PFSK-1 (cell line): Measurements from ENCODE around the gene RHO.

Experiments
- FOXP2 ChIP-seq: optimal IDR thresholded peaks from 2 replicates; pipeline ENCODE3; 2011; ENCODE audit warnings: borderline replicate concordance, control low read depth, inconsistent platforms; ENCODE audit not compliant: insufficient read depth; ENCODE audit errors: extremely low read length, extremely low read depth
- POLR2AphosphoS5 ChIP-seq: IDR thresholded peaks from 2 replicates; pipeline ENCODE4 v1.6.1; 2012; ENCODE audit warnings: low read depth, mild to moderate bottlenecking, control low read depth, low read length, moderate library complexity
- SIN3A ChIP-seq: IDR thresholded peaks from 2 replicates; pipeline ENCODE4 v1.6.1; 2012; ENCODE audit warnings: mild to moderate bottlenecking, low read length, moderate library complexity, borderline replicate concordance; ENCODE audit not compliant: insufficient read depth
- TAF1 ChIP-seq: IDR thresholded peaks from 2 replicates; pipeline ENCODE4 v1.6.1; 2012; ENCODE audit warnings: low read length, control low read depth, borderline replicate concordance; ENCODE audit not compliant: insufficient read depth
- TF ChIP-seq, protein P1 (sequence below), 2 experiments: IDR thresholded peaks; 2 replicates each; pipeline versions ENCODE4 v1.6.1 to v1.8.0; 2011 to 2012; ENCODE audit warnings: low read depth in 2 of 2, low read length in 2 of 2, control low read depth in 1 of 2, inconsistent platforms in 1 of 2, mild to moderate bottlenecking in 1 of 2, moderate library complexity in 1 of 2; ENCODE audit not compliant: insufficient read depth in 1 of 2

RHO gene

DNA sequence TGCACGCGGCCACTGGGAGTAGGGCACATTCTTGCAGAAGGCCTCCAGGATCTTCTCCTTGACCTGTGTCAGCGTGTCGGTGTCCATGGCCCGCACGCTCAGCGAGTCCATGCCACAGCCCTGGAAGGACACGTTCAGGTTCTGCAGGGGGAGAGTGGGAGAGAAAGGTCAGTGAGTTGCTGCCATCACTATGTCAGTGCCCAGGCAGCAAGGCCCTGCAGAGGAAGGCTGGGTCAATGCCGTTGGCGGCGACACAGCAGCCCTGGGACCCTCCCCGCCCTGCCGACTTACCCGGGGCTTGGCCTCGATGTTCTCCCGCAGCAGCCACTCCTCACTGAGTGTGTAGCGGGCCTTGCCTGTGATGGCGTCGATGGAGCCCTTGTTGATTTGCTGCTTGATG is 34.4 kb downstream of the RHO start:
- no peak for TF ChIP-seq TAF1
- no peak for TF ChIP-seq FOXP2
- TF ChIP-seq POLR2AphosphoS5 = no peak
- no peak for TF ChIP-seq SIN3A
- TF ChIP-seq, protein P1, sequence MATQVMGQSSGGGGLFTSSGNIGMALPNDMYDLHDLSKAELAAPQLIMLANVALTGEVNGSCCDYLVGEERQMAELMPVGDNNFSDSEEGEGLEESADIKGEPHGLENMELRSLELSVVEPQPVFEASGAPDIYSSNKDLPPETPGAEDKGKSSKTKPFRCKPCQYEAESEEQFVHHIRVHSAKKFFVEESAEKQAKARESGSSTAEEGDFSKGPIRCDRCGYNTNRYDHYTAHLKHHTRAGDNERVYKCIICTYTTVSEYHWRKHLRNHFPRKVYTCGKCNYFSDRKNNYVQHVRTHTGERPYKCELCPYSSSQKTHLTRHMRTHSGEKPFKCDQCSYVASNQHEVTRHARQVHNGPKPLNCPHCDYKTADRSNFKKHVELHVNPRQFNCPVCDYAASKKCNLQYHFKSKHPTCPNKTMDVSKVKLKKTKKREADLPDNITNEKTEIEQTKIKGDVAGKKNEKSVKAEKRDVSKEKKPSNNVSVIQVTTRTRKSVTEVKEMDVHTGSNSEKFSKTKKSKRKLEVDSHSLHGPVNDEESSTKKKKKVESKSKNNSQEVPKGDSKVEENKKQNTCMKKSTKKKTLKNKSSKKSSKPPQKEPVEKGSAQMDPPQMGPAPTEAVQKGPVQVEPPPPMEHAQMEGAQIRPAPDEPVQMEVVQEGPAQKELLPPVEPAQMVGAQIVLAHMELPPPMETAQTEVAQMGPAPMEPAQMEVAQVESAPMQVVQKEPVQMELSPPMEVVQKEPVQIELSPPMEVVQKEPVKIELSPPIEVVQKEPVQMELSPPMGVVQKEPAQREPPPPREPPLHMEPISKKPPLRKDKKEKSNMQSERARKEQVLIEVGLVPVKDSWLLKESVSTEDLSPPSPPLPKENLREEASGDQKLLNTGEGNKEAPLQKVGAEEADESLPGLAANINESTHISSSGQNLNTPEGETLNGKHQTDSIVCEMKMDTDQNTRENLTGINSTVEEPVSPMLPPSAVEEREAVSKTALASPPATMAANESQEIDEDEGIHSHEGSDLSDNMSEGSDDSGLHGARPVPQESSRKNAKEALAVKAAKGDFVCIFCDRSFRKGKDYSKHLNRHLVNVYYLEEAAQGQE (IDR thresholded peaks at IDR 0.05; ENCODE audit: insufficient read depth in 1 of 2, low read depth in 2 of 2, low read length in 2 of 2) = no peak

DNA sequence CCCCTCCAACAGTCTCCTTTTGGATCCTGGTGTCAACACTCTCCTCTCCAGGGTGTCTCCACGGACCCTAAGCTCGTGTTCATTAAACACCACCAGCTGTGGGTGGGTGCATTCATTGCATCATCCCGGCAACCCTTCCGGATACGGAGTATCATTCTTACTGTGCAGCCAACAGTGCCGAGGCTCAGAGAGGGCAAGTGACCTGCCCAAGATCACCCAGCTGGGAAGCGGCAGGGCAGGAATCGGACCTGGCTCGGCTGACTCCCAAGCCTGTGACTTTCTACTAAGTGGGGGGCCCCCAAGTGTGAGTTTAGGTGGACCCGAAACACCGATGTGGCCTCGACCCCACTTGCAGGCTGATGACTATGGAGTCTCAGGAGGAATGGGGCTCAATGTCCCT is 34.9 kb downstream of the RHO start:
- TF ChIP-seq, protein P1 (IDR thresholded peaks at IDR 0.05; ENCODE audit: insufficient read depth in 1 of 2, low read depth in 2 of 2, low read length in 2 of 2) = no peak
- no peak for TF ChIP-seq POLR2AphosphoS5
- no peak for TF ChIP-seq TAF1
- TF ChIP-seq FOXP2 = no peak
- TF ChIP-seq SIN3A = no peak

DNA sequence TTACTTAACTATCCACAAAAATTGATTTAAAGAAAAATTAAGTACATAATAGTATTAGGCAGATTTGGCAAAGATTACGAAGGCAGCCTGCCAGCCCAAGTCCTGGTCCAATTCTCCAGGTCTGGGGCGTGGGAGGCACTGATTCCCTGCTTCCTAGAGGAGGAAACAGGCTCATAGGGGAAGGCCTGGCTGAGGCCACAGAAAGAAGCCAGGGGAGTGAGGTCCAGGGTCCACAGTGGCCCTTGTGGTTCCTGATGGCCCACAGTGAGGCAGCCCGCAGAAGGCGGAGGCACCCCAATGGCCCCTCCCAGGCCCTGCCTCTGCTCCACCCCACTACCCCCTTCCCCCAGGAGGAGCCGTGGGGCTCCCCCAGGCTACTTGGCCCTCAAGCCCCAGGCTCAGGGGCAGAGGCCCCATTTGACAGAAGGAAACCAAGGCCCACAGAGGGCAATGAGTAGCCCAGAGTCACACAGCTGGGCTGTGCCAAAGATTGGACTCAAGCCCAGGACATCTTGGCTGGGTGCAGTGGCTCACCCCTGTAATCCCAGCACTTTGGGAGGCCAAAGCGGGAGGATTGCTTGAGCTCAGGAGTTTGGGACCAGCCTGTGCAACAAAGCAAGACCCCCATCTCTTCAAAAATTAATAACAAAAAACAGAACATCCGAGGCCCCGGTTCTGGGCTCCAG is 35.6 kb downstream of the RHO start:
- TF ChIP-seq, protein P1 (IDR thresholded peaks at IDR 0.05; ENCODE audit: insufficient read depth in 1 of 2, low read depth in 2 of 2, low read length in 2 of 2) = no peak
- TF ChIP-seq FOXP2 (no peak), TAF1 (no peak), POLR2AphosphoS5 (no peak), SIN3A (no peak)

DNA sequence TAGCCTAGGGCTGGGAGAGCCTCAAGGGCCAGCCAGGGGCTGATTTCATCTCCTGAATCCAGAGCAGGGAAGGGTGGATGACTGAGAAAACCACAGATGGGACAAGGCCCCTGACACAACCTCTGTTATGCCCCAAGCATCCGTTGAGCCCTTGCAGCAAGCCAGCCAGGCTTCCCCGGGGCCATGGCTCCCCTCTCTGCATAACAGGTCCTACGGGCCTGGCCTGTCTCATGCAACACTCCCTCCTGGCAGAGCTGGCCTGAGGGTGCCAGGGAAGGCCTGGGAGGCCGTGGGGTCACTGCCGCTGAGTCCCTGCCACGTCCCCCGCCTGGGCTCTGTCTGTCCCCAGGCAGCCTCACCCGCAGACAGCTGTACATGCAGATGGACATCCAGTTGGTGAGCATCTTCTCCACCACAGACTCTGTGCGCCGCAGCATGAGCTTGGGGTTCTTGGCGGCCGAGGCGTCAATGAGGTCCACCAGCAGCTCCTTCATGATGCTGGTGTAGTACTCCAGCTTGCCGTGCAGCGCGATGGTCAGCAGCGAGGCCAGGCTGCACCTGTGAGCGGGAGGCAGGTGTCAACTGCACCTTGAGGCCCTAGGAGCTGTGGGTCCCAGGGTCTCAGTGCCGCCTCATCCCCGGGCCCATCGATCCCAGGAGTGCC is 36.7 kb downstream of the RHO start:
- no peak for TF ChIP-seq FOXP2
- no peak for TF ChIP-seq TAF1
- TF ChIP-seq POLR2AphosphoS5 = no peak
- TF ChIP-seq, protein P1 (IDR thresholded peaks at IDR 0.05; ENCODE audit: insufficient read depth in 1 of 2, low read depth in 2 of 2, low read length in 2 of 2) = no peak
- no peak for TF ChIP-seq SIN3A
